K562 (cell line): ENCODE results near the gene RBM19. TPM values are rescaled to one million over a fixed set of nuclear protein-coding genes. Genes with fewer than 3 reads are reported as not detected.

Source experiments
- AFF1 ChIP-seq, 2 experiments: fragments of 450-650 bp; IDR thresholded peaks; 2 replicates each; pipeline ENCODE4 v1.6.1; 2018; ENCODE audit warnings: mild to moderate bottlenecking in 2 of 2, low read depth in 1 of 2; ENCODE audit not compliant: partially characterized antibody in 2 of 2
- EP300 ChIP-seq: IDR thresholded peaks from 2 replicates; pipeline ENCODE4 v1.6.1; 2012; ENCODE audit warnings: low read length, improper control_type of control experiment
- ETS1 ChIP-seq: conservative IDR thresholded peaks from 2 replicates; pipeline ENCODE4 v1.6.1; 2011; ENCODE audit warnings: low read depth, mild to moderate bottlenecking, low read length; ENCODE audit not compliant: control insufficient read depth
- FOSL1 ChIP-seq: fragments of 200-800 bp; sonication (Bioruptor generic); conservative IDR thresholded peaks from 2 replicates; pipeline ENCODE4 v1.6.1; 2016; ENCODE audit warnings: missing genetic modification characterization, missing compliant biosample characterization
- HEY1 ChIP-seq: fragments of 250-450 bp; sonication (Bioruptor Pico); IDR thresholded peaks from 2 replicates; pipeline ENCODE4 v1.5.0; 2020; ENCODE audit warnings: mild to moderate bottlenecking, moderate library complexity, borderline replicate concordance
- KDM5B ChIP-seq: fragments of 200-600 bp; sonication (generic); IDR thresholded peaks from 2 replicates; pipeline ENCODE4 v1.6.1; 2012; ENCODE audit warnings: low read depth, mild to moderate bottlenecking, moderate library complexity, low read length, control low read depth, inconsistent platforms; ENCODE audit not compliant: insufficient replicate concordance
- KLF1 ChIP-seq: fragments of 450-650 bp; IDR thresholded peaks from 2 replicates; pipeline ENCODE4 v1.6.1; 2016; ENCODE audit warnings: missing genetic modification characterization, missing compliant biosample characterization
- NFE2L1 ChIP-seq: fragments of 450-650 bp; IDR thresholded peaks from 2 replicates; pipeline ENCODE4 v1.6.1; 2016; ENCODE audit warnings: missing genetic modification characterization, low read depth, mild to moderate bottlenecking, missing compliant biosample characterization, moderate library complexity, borderline replicate concordance
- NKRF ChIP-seq: fragments of 450-650 bp; IDR thresholded peaks from 2 replicates; pipeline ENCODE4 v1.6.1; 2016; ENCODE audit warnings: borderline replicate concordance
- RBBP5 ChIP-seq: fragments of 200-600 bp; sonication (generic); IDR thresholded peaks from 2 replicates; pipeline ENCODE4 v1.6.1; 2012; ENCODE audit warnings: borderline replicate concordance, mild to moderate bottlenecking, low read length, control low read depth, inconsistent platforms; ENCODE audit not compliant: insufficient read depth, poor library complexity, severe bottlenecking
- TAF1 ChIP-seq: IDR thresholded peaks from 2 replicates; pipeline ENCODE4 v1.6.1; 2011; ENCODE audit warnings: mild to moderate bottlenecking, low read length, moderate library complexity; ENCODE audit not compliant: insufficient read depth, control insufficient read depth, severe bottlenecking; ENCODE audit errors: extremely low read depth
- U2AF2 ChIP-seq: fragments of 200-400 bp; formaldehyde crosslinking; optimal IDR thresholded peaks from 2 replicates; pipeline ENCODE3; 2017; ENCODE audit warnings: low read depth, mild to moderate bottlenecking, low read length
- YBX1 ChIP-seq: fragments of 450-650 bp; IDR thresholded peaks from 2 replicates; pipeline ENCODE4 v1.7.1; 2016; ENCODE audit warnings: mild to moderate bottlenecking
- polyA plus RNA-seq, 8 experiments: library from polyadenylated mRNA; depleted of rRNA in 4 of 8; stranded (reverse) in 5 of 8; unstranded in 3 of 8; fragments of >200 nt; fragmentation: Nextera tagmentation in 2 of 8; fragmentation: Illumina TruSeq in 1 of 8; extraction: Ambion mirVana in 2 of 8; extraction: Trizol in 1 of 8; gene quantifications; 2 replicates each; pipeline versions ENCODE4 v1.2.1 to v1.2.3, GENCODE V29; 2011 to 2014; ENCODE audit warnings: inconsistent platforms in 1 of 8, missing spikeins in 1 of 8
- total RNA-seq, 7 experiments: library from RNA; depleted of rRNA in 6 of 7; stranded (reverse); fragments of >200 nt in 6 of 7; fragmentation: Illumina TruSeq in 2 of 7; extraction: Trizol in 2 of 7; gene quantifications; 2 replicates each; pipeline versions ENCODE4 v1.2.1 to v1.2.3, GENCODE V29; 2011 to 2021; ENCODE audit warnings: low replicate concordance in 1 of 7
- TF ChIP-seq, protein P1 (sequence below): sonication (generic); formaldehyde crosslinking; IDR thresholded peaks from 2 replicates; pipeline ENCODE4 v1.8.1; 2023; ENCODE audit warnings: mild to moderate bottlenecking, missing genetic modification reagents, moderate library complexity

Gene RBM19
- total and polyA plus RNA-seq, 9 of the 15 experiments (the other 6 are each of a cell fraction or from before 2014, with no cell fraction given) = 16.0 to 58.4 (median 37.9) TPM

DNA sequence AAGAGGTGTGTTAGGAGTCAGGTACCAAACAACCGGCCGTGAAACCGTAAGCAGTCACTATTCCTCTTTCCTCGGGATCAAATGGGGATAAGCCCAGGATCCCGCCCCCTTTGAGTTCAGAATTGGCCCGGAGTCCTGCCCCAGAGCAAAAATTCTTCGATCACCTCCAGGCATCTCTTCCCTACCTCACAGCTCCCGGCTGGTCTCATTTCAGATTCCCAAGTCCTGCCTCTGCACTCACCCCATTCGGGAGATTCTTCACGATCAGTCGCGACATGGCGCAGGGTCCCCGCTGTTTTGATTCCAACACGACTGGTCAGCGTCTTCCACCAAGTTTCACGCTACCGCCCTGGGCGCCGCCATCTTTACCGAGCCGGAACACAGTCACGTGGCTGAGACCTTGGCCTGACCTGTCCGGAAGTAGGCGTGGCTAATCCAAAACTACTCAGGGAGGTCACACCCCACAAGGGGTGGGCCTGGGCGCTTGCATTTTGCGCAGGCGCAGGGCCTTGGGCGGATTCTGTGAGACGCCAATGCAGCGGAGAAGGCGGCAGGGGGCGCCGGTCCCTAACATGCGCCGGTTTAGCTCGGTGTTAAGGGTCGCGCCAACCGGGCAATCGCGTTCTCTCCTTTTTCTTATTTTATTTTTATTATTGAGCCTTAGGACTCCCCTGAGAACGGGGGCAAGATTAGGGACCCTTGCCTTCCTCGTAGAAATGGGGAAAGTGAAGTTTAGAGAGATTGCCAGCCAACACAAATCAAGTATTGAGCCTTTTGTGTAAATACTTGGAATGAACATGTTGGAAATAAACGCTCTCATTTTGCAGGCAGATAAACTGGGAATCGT, at the start of gene RBM19 (continued):
- TF ChIP-seq TAF1 (peak; percentile 79), FOSL1 (tag) (peak; percentile 41; the same call in 1 of the 2 replicates), KDM5B (peak; percentile 68), HEY1 (CRISPR knock-in tag) (no peak), NKRF (peak; percentile 100), YBX1 (no peak), EP300 (peak; percentile 30), KLF1 (peak; percentile 69; the same call in 1 of the 2 replicates), U2AF2 (no peak), ETS1 (peak; percentile 98), AFF1 (IDR thresholded peaks at IDR 0.05; ENCODE audit: low read depth in 1 of 2, partially characterized antibody in 2 of 2) (peak in 1 of 2 experiments; percentile 81), RBBP5 (peak; percentile 78), NFE2L1 (tag) (no peak)
- TF ChIP-seq, protein P1, sequence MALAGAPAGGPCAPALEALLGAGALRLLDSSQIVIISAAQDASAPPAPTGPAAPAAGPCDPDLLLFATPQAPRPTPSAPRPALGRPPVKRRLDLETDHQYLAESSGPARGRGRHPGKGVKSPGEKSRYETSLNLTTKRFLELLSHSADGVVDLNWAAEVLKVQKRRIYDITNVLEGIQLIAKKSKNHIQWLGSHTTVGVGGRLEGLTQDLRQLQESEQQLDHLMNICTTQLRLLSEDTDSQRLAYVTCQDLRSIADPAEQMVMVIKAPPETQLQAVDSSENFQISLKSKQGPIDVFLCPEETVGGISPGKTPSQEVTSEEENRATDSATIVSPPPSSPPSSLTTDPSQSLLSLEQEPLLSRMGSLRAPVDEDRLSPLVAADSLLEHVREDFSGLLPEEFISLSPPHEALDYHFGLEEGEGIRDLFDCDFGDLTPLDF (CRISPR knock-in tag) = 0 out of 2 replicates have a peak, but pooled peaks have one; percentile 52
